GM12878 (cell line): ENCODE measurements around the gene MAPKAP1. TPM values are rescaled to one million over a fixed set of nuclear protein-coding genes. Genes with fewer than 3 reads are reported as not detected.

Experiments
- ATAC-seq: fragments of 200-7000 bp; cut with Tn5 transposase; 3 replicates; pipeline ENCODE4 v1.9.1; 2020; ENCODE audit warnings: mild to moderate bottlenecking, moderate library complexity
- BruUV-seq: library from RNA; stranded (reverse); fragments of 400-500 nt; replicated peaks from 2 replicates; lab custom pipeline; 2021; lab: Mats Ljungman, UMichigan
- CTCF ChIA-PET: fragments of 300-600 bp; sonication (Branson Sonifier 250); formaldehyde crosslinking; extraction: SDS; loops from one replicate; lab custom pipeline; 2021; ENCODE audit warnings: inconsistent platforms; lab: Yijun Ruan, JAX
- POLR2A ChIA-PET: fragments of 350-600 bp; formaldehyde crosslinking; extraction: SDS; loops from one replicate; lab custom pipeline; 2021; ENCODE audit warnings: inconsistent platforms; lab: Charles Lee
- RAD21 ChIA-PET: fragments of 300-600 bp; sonication (Branson Sonifier 250); formaldehyde crosslinking; loops from one replicate; lab custom pipeline; 2023; ENCODE audit warnings: antibody characterized with exemption; ENCODE audit not compliant: unreplicated experiment; lab: Charles Lee
- SMC1A ChIA-PET: fragments of 300-600 bp; sonication (Branson Sonifier 250); formaldehyde crosslinking; loops from one replicate; lab custom pipeline; 2023; ENCODE audit not compliant: unreplicated experiment, uncharacterized antibody; lab: Charles Lee
- DNase-seq: peaks from one replicate; pipeline ENCODE4 v3.0.0-alpha.2; 2011; ENCODE audit warnings: low read depth, low spot score
- FAIRE-seq: peaks from 3 replicates; lab custom pipeline; 2011; peaks lifted over from hg19 to GRCh38; lab: Jason Lieb, UNC
- H2AFZ ChIP-seq: 2 replicates; pipeline ENCODE4 v1.6.0; 2011; ENCODE audit warnings: low read depth, low read length, control low read depth; ENCODE audit not compliant: control insufficient read depth
- H3K27ac ChIP-seq: 2 replicates; pipeline ENCODE4 v1.5.1; 2011; ENCODE audit warnings: control low read depth; ENCODE audit not compliant: control insufficient read depth, insufficient read depth
- H3K27me3 ChIP-seq, 2 experiments: replicated peaks in 1 of 2; 2 replicates each; pipeline versions ENCODE4 v1.6.0 to v1.6.1; 2011; ENCODE audit warnings: low read length in 1 of 2; ENCODE audit not compliant: control insufficient read depth in 2 of 2, insufficient read depth in 2 of 2
- H3K36me3 ChIP-seq, 2 experiments: 2 replicates each; pipeline ENCODE4 v1.5.1; 2011; ENCODE audit warnings: low read length in 1 of 2; ENCODE audit not compliant: control insufficient read depth in 2 of 2, insufficient read depth in 2 of 2
- H3K4me1 ChIP-seq: 2 replicates; pipeline ENCODE4 v1.6.1; 2011; ENCODE audit warnings: mild to moderate bottlenecking, low read length, moderate library complexity, mixed read lengths; ENCODE audit not compliant: control insufficient read depth, insufficient read depth
- H3K4me2 ChIP-seq: 2 replicates; pipeline ENCODE4 v1.6.0; 2011; ENCODE audit warnings: control low read depth; ENCODE audit not compliant: control insufficient read depth, insufficient read depth
- H3K4me3 ChIP-seq: fragments of 200-600 bp; sonication (generic); 2 replicates; pipeline ENCODE4 v1.5.1; 2016
- H3K79me2 ChIP-seq: 2 replicates; pipeline ENCODE4 v1.6.0; 2011; ENCODE audit warnings: low read length; ENCODE audit not compliant: control insufficient read depth, insufficient read depth
- H3K9ac ChIP-seq: 2 replicates; pipeline ENCODE4 v1.8.0; 2011; ENCODE audit warnings: low read length, control low read depth, mixed read lengths; ENCODE audit not compliant: control insufficient read depth, insufficient read depth
- H3K9me3 ChIP-seq: replicated peaks from 3 replicates; pipeline ENCODE4 v1.5.1; 2011; ENCODE audit warnings: mild to moderate bottlenecking, low read length; ENCODE audit not compliant: control insufficient read depth, insufficient read depth
- H4K20me1 ChIP-seq: 2 replicates; pipeline ENCODE4 v1.6.0; 2011; ENCODE audit not compliant: control insufficient read depth, insufficient read depth
- ATF7 ChIP-seq: fragments of 450-650 bp; IDR thresholded peaks from 2 replicates; pipeline ENCODE4 v1.6.1; 2016; ENCODE audit warnings: low read depth, mild to moderate bottlenecking
- BRCA1 ChIP-seq: IDR thresholded peaks from 2 replicates; pipeline ENCODE4 v1.6.1; 2011; ENCODE audit warnings: low read depth, low read length, improper control_type of control experiment
- EED ChIP-seq: sonication (generic); IDR thresholded peaks from 2 replicates; pipeline ENCODE4 v1.6.1; 2016; ENCODE audit warnings: antibody characterized with exemption, low read depth
- PAX5 ChIP-seq: IDR thresholded peaks from 2 replicates; pipeline ENCODE4 v1.6.1; 2011; ENCODE audit warnings: low read depth, low read length, borderline replicate concordance
- TCF3 ChIP-seq: IDR thresholded peaks from 2 replicates; pipeline ENCODE4 v1.6.1; 2012; ENCODE audit warnings: low read depth, mild to moderate bottlenecking, low read length, borderline replicate concordance; ENCODE audit not compliant: insufficient read depth
- WGBS: methylation state at CpG from one replicate; pipeline ENCODE4 v1.1.6; 2016; ENCODE audit warnings: low lambda C conversion rate; ENCODE audit not compliant: insufficient replicate concordance, insufficient coverage; ENCODE audit errors: missing lambda C conversion rate; 5-methylcytosine and 5-hydroxymethylcytosine counted together
- in situ Hi-C: fragments of 300-500 bp; cut with MboI; formaldehyde crosslinking; loops from 9 replicates; pipeline ENCODE4 v1.14.3; 2018; ENCODE audit warnings: mixed read lengths
- intact Hi-C: fragments of 100-400 bp; cut with micrococcal nuclease; formaldehyde crosslinking; loops from one replicate; pipeline ENCODE4 v1.14.2; 2022; ENCODE audit not compliant: unreplicated experiment
- polyA plus RNA-seq, 11 experiments: library from polyadenylated mRNA; depleted of rRNA in 4 of 11; unstranded in 6 of 11; stranded (reverse) in 5 of 11; fragments of >200 nt; fragmentation: Nextera tagmentation in 4 of 11; fragmentation: Illumina TruSeq in 1 of 11; extraction: Ambion mirVana in 4 of 11; extraction: Trizol in 1 of 11; gene quantifications; 1 replicate in 1 of 11; 2 replicates in 10 of 11; pipeline versions ENCODE4 v1.2.1 to v1.2.3, GENCODE V29; 2011 to 2016; ENCODE audit warnings: inconsistent platforms in 2 of 11, missing spikeins in 2 of 11, low read depth in 1 of 11
- total RNA-seq, 4 experiments: library from RNA; depleted of rRNA in 3 of 4; stranded (reverse); fragments of >200 nt in 3 of 4; fragmentation: Illumina TruSeq in 1 of 4; extraction: Trizol in 1 of 4; gene quantifications; 2 replicates each; pipeline versions ENCODE4 v1.2.1 to v1.2.3, GENCODE V29; 2013 to 2021
- TF ChIP-seq, protein P1 (sequence below): IDR thresholded peaks from 2 replicates; pipeline ENCODE4 v1.6.1; 2012; ENCODE audit warnings: low read length, inconsistent platforms
- TF ChIP-seq, protein P2 (sequence below): IDR thresholded peaks from 2 replicates; pipeline ENCODE4 v1.6.1; 2012; ENCODE audit warnings: improper control_type of control experiment, low read depth, low read length; ENCODE audit not compliant: insufficient replicate concordance

The MAPKAP1 gene
- total and polyA plus RNA-seq, 10 of the 15 experiments (the other 5 are each of a cell fraction or from before 2014, with no cell fraction given): 5.1 to 188 (median 105) TPM

DNA sequence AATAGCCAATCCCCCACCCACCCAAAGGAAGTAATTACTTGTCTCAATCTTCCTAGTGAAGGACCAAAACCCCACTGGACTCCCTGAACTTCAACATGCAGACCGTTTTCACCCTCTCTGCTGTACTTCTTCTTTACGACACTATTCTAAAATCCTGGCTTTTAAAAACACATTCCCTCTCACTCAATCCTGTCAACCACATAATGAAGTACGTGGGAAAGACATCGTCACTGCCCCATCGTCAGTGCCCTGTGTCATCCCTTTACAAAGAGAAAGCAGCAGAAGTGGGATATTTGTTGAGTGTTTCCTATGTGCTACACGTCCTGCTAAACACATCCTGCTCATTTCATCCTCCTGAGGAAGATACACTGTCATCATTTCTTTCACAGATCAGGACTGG is 54.2 kb downstream of the MAPKAP1 start:
- Histone ChIP-seq H3K9ac (no peak overlapping the region), H3K27me3 (no peaks in the 10 kb centered on the region), H3K27ac (peak overlapping the region; percentile 95; the same call in 1 of the 2 replicates), H3K4me1 (peaks cover 38% of the 10 kb centered on the region), H3K36me3 (peaks cover 5 to 7% of the 10 kb centered on the region in 2 experiments), H3K4me2 (no peak overlapping the region; the same call in 1 of the 2 replicates), H2AFZ (no peak overlapping the region), H3K4me3 (no peak overlapping the region), H4K20me1 (no peaks in the 10 kb centered on the region), H3K79me2 (peaks cover 56% of the 10 kb centered on the region), H3K9me3 (no peaks in the 10 kb centered on the region; the same call in 2 of the 3 replicates)
- no peak for ATAC-seq
- ChIA-PET CTCF (interaction anchor here (0.7 to 2.0 kb wide), 8 partner anchors 17 to 250 kb away, joined by 3 to 12 read pairs (median 4); no protein-coding TSS in a partner anchor), RAD21 (interaction anchor here (0.7 to 10.9 kb wide), 7 partner anchors 8 to 52 kb away, joined by 3 to 237 read pairs (median 8); partner anchors contain the start of gene MAPKAP1), SMC1A (interaction anchor here (0.8 to 10.6 kb wide), 8 partner anchors 8 to 235 kb away, joined by 3 to 251 read pairs (median 6); partner anchors contain the start of gene MAPKAP1), POLR2A (interaction anchor here (0.5 to 9.7 kb wide), 5 partner anchors 16 to 96 kb away, joined by 4 to 105 read pairs (median 5); partner anchors contain the start of gene MAPKAP1)
- TF ChIP-seq, protein P1, sequence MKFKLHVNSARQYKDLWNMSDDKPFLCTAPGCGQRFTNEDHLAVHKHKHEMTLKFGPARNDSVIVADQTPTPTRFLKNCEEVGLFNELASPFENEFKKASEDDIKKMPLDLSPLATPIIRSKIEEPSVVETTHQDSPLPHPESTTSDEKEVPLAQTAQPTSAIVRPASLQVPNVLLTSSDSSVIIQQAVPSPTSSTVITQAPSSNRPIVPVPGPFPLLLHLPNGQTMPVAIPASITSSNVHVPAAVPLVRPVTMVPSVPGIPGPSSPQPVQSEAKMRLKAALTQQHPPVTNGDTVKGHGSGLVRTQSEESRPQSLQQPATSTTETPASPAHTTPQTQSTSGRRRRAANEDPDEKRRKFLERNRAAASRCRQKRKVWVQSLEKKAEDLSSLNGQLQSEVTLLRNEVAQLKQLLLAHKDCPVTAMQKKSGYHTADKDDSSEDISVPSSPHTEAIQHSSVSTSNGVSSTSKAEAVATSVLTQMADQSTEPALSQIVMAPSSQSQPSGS: no peak
- TF ChIP-seq, protein P2, sequence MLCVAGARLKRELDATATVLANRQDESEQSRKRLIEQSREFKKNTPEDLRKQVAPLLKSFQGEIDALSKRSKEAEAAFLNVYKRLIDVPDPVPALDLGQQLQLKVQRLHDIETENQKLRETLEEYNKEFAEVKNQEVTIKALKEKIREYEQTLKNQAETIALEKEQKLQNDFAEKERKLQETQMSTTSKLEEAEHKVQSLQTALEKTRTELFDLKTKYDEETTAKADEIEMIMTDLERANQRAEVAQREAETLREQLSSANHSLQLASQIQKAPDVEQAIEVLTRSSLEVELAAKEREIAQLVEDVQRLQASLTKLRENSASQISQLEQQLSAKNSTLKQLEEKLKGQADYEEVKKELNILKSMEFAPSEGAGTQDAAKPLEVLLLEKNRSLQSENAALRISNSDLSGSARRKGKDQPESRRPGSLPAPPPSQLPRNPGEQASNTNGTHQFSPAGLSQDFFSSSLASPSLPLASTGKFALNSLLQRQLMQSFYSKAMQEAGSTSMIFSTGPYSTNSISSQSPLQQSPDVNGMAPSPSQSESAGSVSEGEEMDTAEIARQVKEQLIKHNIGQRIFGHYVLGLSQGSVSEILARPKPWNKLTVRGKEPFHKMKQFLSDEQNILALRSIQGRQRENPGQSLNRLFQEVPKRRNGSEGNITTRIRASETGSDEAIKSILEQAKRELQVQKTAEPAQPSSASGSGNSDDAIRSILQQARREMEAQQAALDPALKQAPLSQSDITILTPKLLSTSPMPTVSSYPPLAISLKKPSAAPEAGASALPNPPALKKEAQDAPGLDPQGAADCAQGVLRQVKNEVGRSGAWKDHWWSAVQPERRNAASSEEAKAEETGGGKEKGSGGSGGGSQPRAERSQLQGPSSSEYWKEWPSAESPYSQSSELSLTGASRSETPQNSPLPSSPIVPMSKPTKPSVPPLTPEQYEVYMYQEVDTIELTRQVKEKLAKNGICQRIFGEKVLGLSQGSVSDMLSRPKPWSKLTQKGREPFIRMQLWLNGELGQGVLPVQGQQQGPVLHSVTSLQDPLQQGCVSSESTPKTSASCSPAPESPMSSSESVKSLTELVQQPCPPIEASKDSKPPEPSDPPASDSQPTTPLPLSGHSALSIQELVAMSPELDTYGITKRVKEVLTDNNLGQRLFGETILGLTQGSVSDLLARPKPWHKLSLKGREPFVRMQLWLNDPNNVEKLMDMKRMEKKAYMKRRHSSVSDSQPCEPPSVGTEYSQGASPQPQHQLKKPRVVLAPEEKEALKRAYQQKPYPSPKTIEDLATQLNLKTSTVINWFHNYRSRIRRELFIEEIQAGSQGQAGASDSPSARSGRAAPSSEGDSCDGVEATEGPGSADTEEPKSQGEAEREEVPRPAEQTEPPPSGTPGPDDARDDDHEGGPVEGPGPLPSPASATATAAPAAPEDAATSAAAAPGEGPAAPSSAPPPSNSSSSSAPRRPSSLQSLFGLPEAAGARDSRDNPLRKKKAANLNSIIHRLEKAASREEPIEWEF: no peak
- TF ChIP-seq BRCA1 (no peak), ATF7 (no peak), TCF3 (no peak), EED (no peak), PAX5 (no peak)
- intact Hi-C loops: loop anchor here (5.0 kb wide), 1 partner anchor 100 kb away; no protein-coding TSS in a partner anchor
- 87% methylated on average over 6 of the region's 6 CpGs for WGBS
- in situ Hi-C loops: loop anchor here (5.0 kb wide), 1 partner anchor 100 kb away; no protein-coding TSS in a partner anchor
- FAIRE-seq: no peak
- BruUV-seq: no TSS peak
- no peak for DNase-seq
